GM21447 (cell line): Measurements from ENCODE around the gene C1QTNF4.
A peak's percentile ranks its signal among the peaks of the same experiment; 100 is the strongest.
"Not testable (repeated sequence)": the region's sequence is repeated elsewhere in the genome, so short reads cannot be mapped to it uniquely, and the experiment has no call there.

Experiments used
- ATAC-seq: cut with Tn5 transposase; IDR thresholded peaks from one replicate; pipeline ENCODE4 v1.9.1; 2021; ENCODE audit not compliant: unreplicated experiment

C1QTNF4 gene

GRCh38 chr11:47593934-47594855 is at the start of gene C1QTNF4:
TSS of gene C1QTNF4 (minus strand) at chr11:47594411. CDS start at chr11:47590810, 3,601 bp downstream.
- no peak for ATAC-seq

DNA sequence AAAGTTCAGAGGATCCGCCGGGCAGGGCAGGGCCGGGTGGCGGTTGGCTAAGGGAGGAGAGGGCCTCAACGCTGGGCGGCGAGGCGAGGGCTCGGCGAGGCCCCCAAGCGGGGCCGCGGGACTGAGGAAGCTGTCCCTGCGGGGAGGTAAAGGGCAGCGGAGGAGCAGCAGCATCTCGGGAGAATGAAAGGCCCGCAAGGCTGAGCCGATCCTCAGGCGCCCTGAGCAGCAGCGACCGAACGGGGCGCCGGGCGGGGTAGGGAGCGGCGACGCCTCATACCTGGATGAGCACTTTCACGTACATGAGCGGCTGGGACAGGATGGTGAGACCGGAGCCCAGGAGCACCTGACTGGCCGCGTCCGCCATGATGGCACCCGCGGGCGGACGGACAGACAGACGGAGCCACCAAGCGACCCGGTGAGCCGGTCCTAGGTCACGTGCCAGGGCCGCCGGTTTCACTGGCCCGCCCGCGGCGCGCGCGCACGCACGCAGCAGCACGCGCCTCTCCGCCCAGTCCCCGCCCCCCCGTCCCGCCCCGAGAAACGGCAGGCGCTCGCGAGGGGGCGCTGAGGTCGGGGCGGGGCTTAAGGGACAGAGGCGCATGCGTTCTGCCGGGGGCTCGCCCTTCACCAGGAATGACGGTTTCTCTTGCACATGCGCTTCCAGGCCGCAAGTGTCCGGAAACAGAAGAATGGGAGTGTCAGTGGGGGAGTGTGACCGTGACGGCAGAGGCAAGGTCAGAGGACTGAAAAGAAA is 48.1 kb upstream of the C1QTNF4 start, which contains the start of gene MTCH2:
TSS of gene MTCH2 (minus strand) at position 461 of the 757 bp plus-strand sequence. CDS start at position 367, 94 bp downstream.
- peak; percentile 89 for ATAC-seq

- no peak for ATAC-seq
Observed at GRCh38 chr11:47641600-47642098, 47.4 kb upstream of the C1QTNF4 start.

DNA sequence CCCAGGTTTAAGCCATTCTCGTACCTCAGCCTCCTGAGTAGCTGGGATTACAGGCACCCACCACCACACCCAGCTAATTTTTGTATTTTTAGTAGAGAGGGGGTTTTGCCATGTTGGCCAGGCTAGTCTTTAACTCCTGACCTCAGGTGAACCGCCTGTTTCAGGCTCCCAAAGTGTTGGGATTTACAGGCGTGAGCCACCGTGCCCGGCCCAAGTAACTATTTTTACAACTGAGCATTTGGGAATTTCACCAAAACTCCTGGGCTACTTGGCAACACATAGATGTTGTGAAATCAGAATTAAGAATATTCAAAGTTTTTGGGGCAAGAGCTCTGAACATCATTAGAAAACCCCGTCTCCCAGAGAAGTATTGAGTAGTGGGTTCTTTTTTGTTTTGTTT is 46.3 kb upstream of the C1QTNF4 start:
- not testable (repeated sequence) for ATAC-seq

GRCh38 chr11:47636331-47636730 is 42.1 kb upstream of the C1QTNF4 start:
- not testable (repeated sequence) for ATAC-seq

GRCh38 chr11:47631473-47631872 is 37.3 kb upstream of the C1QTNF4 start:
- no peak for ATAC-seq

DNA sequence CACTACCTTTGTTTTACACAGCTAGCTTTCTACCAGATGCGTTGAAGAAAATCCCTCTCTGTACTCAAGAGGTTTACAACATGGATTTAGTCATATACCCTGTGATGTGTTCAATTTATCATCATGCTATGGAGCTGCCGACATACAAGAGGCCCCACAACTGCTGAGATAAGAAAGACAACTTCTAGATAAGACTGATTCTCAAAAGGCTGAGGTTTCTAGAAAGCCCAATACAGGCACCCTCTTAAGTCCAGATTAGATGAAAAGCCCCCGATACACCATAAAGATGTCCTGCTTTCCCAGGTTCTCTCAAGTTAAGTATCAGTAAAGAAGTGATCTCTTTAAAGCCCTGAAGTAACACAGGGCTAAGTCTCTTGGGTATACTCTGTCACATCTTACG is 33.8 kb upstream of the C1QTNF4 start:
- no peak for ATAC-seq

DNA sequence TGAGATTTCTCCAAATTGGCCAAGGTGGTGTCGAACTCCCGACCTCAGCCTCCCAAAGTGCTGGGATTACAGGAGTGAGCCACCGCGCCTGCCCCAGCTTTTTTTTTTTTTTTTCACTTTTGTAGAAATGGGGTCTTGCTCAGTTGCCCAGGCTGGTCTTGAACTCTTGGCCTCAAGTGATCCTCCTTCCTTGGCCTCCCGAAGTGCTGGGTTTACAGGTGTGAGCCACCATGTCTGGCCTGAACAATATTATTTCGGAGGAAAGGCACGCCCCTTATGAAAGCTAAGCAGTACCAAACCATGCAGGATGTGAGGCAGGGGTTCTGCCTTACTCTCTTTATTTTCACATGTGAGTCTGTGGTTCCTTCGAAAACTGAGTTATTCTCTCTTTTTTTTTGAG is 32.0 kb upstream of the C1QTNF4 start:
- ATAC-seq: no peak

- ATAC-seq: no peak
Observed at GRCh38 chr11:47620836-47621378, 26.7 kb upstream of the C1QTNF4 start.

- no peak for ATAC-seq
Observed at GRCh38 chr11:47617417-47617809, 23.2 kb upstream of the C1QTNF4 start.

GRCh38 chr11:47616726-47617416 is 22.7 kb upstream of the C1QTNF4 start:
- no peak for ATAC-seq

- ATAC-seq: no peak
Observed at GRCh38 chr11:47615249-47615648, 21.0 kb upstream of the C1QTNF4 start.

DNA sequence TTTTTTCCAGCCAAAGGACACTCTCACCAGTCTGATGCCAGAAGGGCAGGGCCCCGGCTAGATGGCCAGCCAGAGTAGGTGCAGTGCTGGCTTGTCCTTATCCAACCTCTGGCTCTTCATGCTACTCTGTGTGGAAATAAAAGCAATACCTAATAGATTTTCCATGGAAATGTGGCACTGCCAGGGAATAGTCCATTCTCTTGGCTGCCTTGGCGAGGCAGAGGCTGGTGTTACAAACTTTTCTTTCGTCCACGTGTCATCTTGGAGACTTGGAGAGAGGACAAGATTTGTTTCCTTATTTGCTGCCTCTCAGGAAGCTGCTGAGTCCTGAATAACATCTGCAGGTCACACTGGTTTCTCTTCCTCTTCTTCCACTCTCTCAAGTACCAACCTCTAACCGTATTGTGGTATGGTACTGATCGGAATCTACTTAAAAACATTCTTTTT is 17.2 kb upstream of the C1QTNF4 start:
- peak; percentile 87 for ATAC-seq

GRCh38 chr11:47609675-47610074 is 15.5 kb upstream of the C1QTNF4 start:
- ATAC-seq: no peak

- no peak for ATAC-seq
Observed at GRCh38 chr11:47607380-47607779, 13.2 kb upstream of the C1QTNF4 start.

DNA sequence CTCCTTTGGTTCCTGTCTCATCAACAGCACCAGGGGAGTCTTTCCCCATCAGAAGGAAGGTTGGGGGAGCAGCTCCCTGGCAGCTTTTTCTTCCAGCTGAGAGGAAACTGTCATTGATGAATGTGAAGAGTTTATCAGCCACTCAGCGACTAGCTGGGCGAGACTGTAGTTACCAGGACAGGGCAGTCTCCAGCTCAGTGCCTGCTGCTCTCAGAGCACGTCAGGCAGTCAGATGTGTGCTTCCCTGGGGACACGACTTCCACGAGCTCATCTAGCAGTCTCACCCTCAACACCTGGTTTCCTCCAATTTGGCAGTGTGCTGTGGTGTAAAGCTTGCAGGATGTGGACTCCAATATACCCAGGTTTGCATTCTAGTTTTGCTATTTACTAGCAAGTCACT is 12.5 kb upstream of the C1QTNF4 start:
- ATAC-seq: no peak

GRCh38 chr11:47605921-47606320 is 11.7 kb upstream of the C1QTNF4 start:
- ATAC-seq: no peak

- no peak for ATAC-seq
Observed at GRCh38 chr11:47603295-47603694, 9.1 kb upstream of the C1QTNF4 start.

DNA sequence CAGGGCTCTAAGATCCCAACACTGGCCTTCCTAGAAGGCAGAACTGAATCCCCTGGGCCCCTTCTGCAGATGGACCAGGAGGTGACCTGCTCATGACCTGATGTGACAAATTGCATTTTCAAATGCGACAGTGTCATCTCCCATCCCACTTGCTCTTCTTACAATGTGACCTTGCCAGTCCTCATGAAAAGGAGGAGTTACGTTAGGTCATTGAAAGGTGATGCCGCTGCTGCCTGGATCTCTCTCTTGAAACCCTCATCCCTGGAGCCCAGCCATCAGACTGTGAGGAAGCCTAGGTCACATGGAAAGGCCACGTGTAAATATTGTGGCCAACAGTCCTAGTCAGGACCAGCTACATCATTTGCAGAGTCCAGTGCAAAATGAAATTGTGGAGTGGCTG is 5.7 kb upstream of the C1QTNF4 start:
- ATAC-seq: no peak

- no peak for ATAC-seq
Observed at GRCh38 chr11:47595967-47596366, 1.8 kb upstream of the C1QTNF4 start.

DNA sequence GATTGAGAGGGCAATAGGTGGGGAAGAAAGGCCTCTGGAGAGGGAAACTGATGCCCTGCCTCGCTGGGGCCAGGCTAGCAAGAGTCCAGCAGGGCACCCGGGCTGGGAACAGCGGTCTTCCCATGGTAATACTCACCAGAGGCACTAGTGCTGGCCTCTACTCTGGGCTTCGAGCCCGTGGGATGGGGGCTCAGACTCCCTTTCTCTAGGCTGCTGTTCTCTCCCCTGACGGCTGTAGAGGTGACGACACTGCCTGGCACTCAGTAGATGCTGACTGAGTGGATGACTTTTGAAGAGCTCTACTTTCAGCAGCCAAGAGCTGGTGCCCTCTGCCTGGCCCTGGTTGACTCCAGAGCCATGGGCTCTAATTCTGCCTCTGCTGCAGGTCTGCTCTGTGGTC is 818 bp upstream of the C1QTNF4 start:
- ATAC-seq: no peak
